Right lobe of liver (tissue), 4 donors: ENCODE results near the gene SLCO4A1.

ENCODE experiments used
- CTCF ChIP-seq, 4 donors: fragments of 200-600 bp in 3 of 4; fragments of 450-650 bp in 1 of 4; IDR thresholded peaks; one replicate each; pipeline versions ENCODE4 v1.5.1 to v1.8.0; 2016 to 2022; ENCODE audit warnings: antibody characterized with exemption in 4 of 4, mild to moderate bottlenecking in 2 of 4
- POLR2A ChIP-seq: fragments of 450-650 bp; IDR thresholded peaks from one replicate; pipeline ENCODE4 v1.6.1; 2017; ENCODE audit warnings: antibody characterized with exemption, mild to moderate bottlenecking
- donor health status: DM: no; HTN: no; CAD: no.
- donor health status: DM: no; HTN: no; CAD: no.
- donor health status: DM: no; HTN: yes; CAD: no.

- TF ChIP-seq CTCF (IDR thresholded peaks at IDR 0.05) (no peak), POLR2A (no peak)
Measured at GRCh38 chr20:62707276-62707920, 65.1 kb downstream of the SLCO4A1 start.
